B cell (primary cell): Measurements from ENCODE around the gene AKAP6. TPM values are rescaled to one million over a fixed set of nuclear protein-coding genes. Genes with fewer than 3 reads are reported as not detected.

ENCODE experiments used
- ATAC-seq: fragments of 200-7000 bp; cut with Tn5 transposase; one replicate; pipeline ENCODE4 v1.10.0; 2021; ENCODE audit warnings: low read depth, mild to moderate bottlenecking, moderate number of reproducible peaks, moderate library complexity
- CTCF ChIA-PET: fragments of 350-600 bp; sonication (Branson Sonifier 250); formaldehyde crosslinking; loops from one replicate; lab custom pipeline; 2021; ENCODE audit warnings: antibody characterized with exemption, inconsistent platforms; lab: Charles Lee
- POLR2A ChIA-PET: fragments of 350-600 bp; sonication (Branson Sonifier 250); formaldehyde crosslinking; loops from one replicate; lab custom pipeline; 2021; ENCODE audit warnings: antibody characterized with exemption; lab: Charles Lee
- DNase-seq: peaks from one replicate; pipeline ENCODE4 v3.0.0; 2013
- H2AFZ ChIP-seq: 2 replicates; pipeline ENCODE4 v1.6.1; 2012; ENCODE audit warnings: mild to moderate bottlenecking, low read depth, low read length; ENCODE audit not compliant: insufficient read depth, poor library complexity, severe bottlenecking
- H3K27ac ChIP-seq, 2 donors: 1 replicate in 1 of 2; 2 replicates in 1 of 2; pipeline ENCODE4 v1.5.1; 2012 to 2013; ENCODE audit warnings: low read length in 2 of 2, mild to moderate bottlenecking in 2 of 2, moderate library complexity in 1 of 2
- H3K27me3 ChIP-seq, 4 experiments: fragments of 200-600 bp in 1 of 4; sonication (generic) in 1 of 4; replicated peaks in 1 of 4; 1 replicate in 2 of 4; 2 replicates in 2 of 4; pipeline versions ENCODE4 v1.6.1 to v1.7.0; 2013 to 2016; ENCODE audit warnings: low read length in 3 of 4, mild to moderate bottlenecking in 2 of 4, mixed read lengths in 1 of 4, moderate library complexity in 1 of 4; ENCODE audit not compliant: insufficient read depth in 4 of 4, control insufficient read depth in 3 of 4; ENCODE audit errors: control extremely low read depth in 1 of 4
- H3K36me3 ChIP-seq, 2 experiments: replicated peaks in 1 of 2; 1 replicate in 1 of 2; 2 replicates in 1 of 2; pipeline versions ENCODE4 v1.6.1 to v1.7.1; 2013; ENCODE audit warnings: low read length in 1 of 2; ENCODE audit not compliant: insufficient read depth in 2 of 2, control insufficient read depth in 1 of 2; ENCODE audit errors: control extremely low read depth in 1 of 2, extremely low read depth in 1 of 2
- H3K4me1 ChIP-seq, 2 donors: fragments of 200-600 bp in 1 of 2; sonication (generic) in 1 of 2; 1 replicate in 1 of 2; 2 replicates in 1 of 2; pipeline versions ENCODE4 v1.5.1 to v1.6.1; 2013 to 2017; ENCODE audit warnings: low read length in 2 of 2; ENCODE audit not compliant: control insufficient read depth in 2 of 2, insufficient read depth in 2 of 2
- H3K4me2 ChIP-seq: replicated peaks from 2 replicates; pipeline ENCODE3; 2012; ENCODE audit warnings: mild to moderate bottlenecking, low read depth, low read length; ENCODE audit not compliant: poor library complexity, severe bottlenecking
- H3K4me3 ChIP-seq, 5 experiments: fragments of 200-600 bp in 1 of 5; sonication (generic) in 1 of 5; 1 replicate in 3 of 5; 2 replicates in 2 of 5; pipeline versions ENCODE4 v1.5.1 to v1.7.0; 2011 to 2016; ENCODE audit warnings: low read length in 4 of 5, mild to moderate bottlenecking in 4 of 5, low read depth in 2 of 5, control low read depth in 1 of 5, moderate library complexity in 1 of 5; ENCODE audit not compliant: insufficient read depth in 1 of 5; ENCODE audit errors: control extremely low read depth in 1 of 5, extremely low read depth in 1 of 5
- H3K79me2 ChIP-seq: fragments of 200-600 bp; sonication (generic); one replicate; pipeline ENCODE4 v1.6.0; 2016; ENCODE audit warnings: low read length; ENCODE audit not compliant: control insufficient read depth, insufficient read depth
- H3K9ac ChIP-seq: fragments of 200-600 bp; sonication (generic); 2 replicates; pipeline ENCODE4 v1.6.1; 2017; ENCODE audit warnings: mild to moderate bottlenecking, low read length, moderate library complexity
- H3K9me3 ChIP-seq, 3 donors: one replicate each; pipeline versions ENCODE4 v1.6.1 to v1.7.1; 2013; ENCODE audit warnings: low read length in 2 of 3; ENCODE audit not compliant: control insufficient read depth in 2 of 3, insufficient read depth in 1 of 3; ENCODE audit errors: control extremely low read depth in 1 of 3
- H4K20me1 ChIP-seq: 2 replicates; pipeline ENCODE4 v1.6.0; 2012; ENCODE audit warnings: mild to moderate bottlenecking, low read length; ENCODE audit not compliant: insufficient read depth, control insufficient read depth, poor library complexity, severe bottlenecking
- H3K27ac Mint-ChIP-seq: one replicate; pipeline ENCODE4 v1.8.0; 2021; ENCODE audit warnings: mixed read lengths
- H3K27me3 Mint-ChIP-seq: one replicate; pipeline ENCODE4 v1.8.0; 2021; ENCODE audit warnings: mixed read lengths
- H3K4me1 Mint-ChIP-seq: one replicate; pipeline ENCODE4 v1.8.0; 2021; ENCODE audit warnings: mixed read lengths
- H3K4me3 Mint-ChIP-seq: one replicate; pipeline ENCODE4 v1.8.0; 2021; ENCODE audit warnings: mixed read lengths
- H3K9me3 Mint-ChIP-seq: one replicate; pipeline ENCODE4 v1.8.0; 2022; ENCODE audit warnings: mixed read lengths; ENCODE audit not compliant: insufficient read depth
- EZH2 ChIP-seq: IDR thresholded peaks from 2 replicates; pipeline ENCODE4 v1.6.1; 2012; ENCODE audit warnings: borderline replicate concordance, low read depth, mild to moderate bottlenecking, moderate library complexity, low read length; ENCODE audit not compliant: insufficient read depth, poor library complexity, severe bottlenecking
- WGBS: methylation state at CpG from one replicate; pipeline ENCODE4 v1.1.5; 2013; ENCODE audit warnings: missing lambda C conversion rate; ENCODE audit not compliant: insufficient coverage; 5-methylcytosine and 5-hydroxymethylcytosine counted together
- intact Hi-C: fragments of 100-400 bp; cut with micrococcal nuclease; formaldehyde crosslinking; loops from one replicate; pipeline ENCODE4 v1.10.0; 2022
- polyA plus RNA-seq: library from polyadenylated mRNA; depleted of rRNA; stranded (reverse); fragments of >200 nt; gene quantifications from 2 replicates; pipeline ENCODE4 v1.2.3, GENCODE V29; 2012
- total RNA-seq, 2 donors: library from RNA; stranded (reverse); fragments of 120-200 nt in 1 of 2; gene quantifications; 1 replicate in 1 of 2; 2 replicates in 1 of 2; pipeline versions ENCODE4 v1.2.3 to v1.2.4, GENCODE V29; 2013 to 2022
- TF ChIP-seq, protein P1 (sequence below): fragments of 200-600 bp; IDR thresholded peaks from one replicate; pipeline ENCODE4 v1.8.0; 2022; ENCODE audit warnings: antibody characterized with exemption, mild to moderate bottlenecking

AKAP6 gene
- total and polyA plus RNA-seq, 2 donors (not counting 1 experiment from before 2014, with no cell fraction given) = 1.4 to 2.8 TPM

DNA sequence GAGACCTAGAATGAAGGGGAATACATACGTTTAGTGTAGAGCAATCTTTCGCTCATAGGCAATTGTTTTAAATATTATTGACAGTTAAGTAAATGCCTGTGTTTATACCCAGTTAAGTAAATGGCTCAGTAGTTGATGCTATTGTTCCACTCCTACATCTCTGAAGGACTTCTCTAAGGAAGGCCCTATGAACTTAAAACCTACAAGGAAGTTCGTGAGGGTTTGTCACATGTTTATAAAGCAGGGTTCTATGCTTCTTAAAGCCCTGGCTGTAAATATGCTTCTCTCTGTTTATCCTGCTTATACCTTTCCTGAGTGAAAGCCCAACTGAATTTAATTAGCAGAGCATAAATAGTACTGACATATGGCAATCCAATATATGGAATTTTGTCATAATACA is 327.5 kb downstream of the AKAP6 start:
- Mint-ChIP-seq H3K27me3 (no peaks in the 10 kb centered on the region), H3K9me3 (no peaks in the 10 kb centered on the region), H3K27ac (no peak overlapping the region), H3K4me3 (no peak overlapping the region), H3K4me1 (no peaks in the 10 kb centered on the region)
- no peaks in the 10 kb centered on the region for H3K79me2 ChIP-seq
- no peak for ATAC-seq
- H3K27ac ChIP-seq = no peak overlapping the region
- no peaks in the 10 kb centered on the region for H3K27me3 ChIP-seq
- H2AFZ ChIP-seq = no peak overlapping the region
- no peak overlapping the region for H3K9ac ChIP-seq
- H3K4me3 ChIP-seq = no peak overlapping the region
- 92% methylated on average over 2 of the region's 3 CpGs for WGBS
- H4K20me1 ChIP-seq = no peaks in the 10 kb centered on the region
- intact Hi-C loops = no loop called here
- TF ChIP-seq, protein P1, sequence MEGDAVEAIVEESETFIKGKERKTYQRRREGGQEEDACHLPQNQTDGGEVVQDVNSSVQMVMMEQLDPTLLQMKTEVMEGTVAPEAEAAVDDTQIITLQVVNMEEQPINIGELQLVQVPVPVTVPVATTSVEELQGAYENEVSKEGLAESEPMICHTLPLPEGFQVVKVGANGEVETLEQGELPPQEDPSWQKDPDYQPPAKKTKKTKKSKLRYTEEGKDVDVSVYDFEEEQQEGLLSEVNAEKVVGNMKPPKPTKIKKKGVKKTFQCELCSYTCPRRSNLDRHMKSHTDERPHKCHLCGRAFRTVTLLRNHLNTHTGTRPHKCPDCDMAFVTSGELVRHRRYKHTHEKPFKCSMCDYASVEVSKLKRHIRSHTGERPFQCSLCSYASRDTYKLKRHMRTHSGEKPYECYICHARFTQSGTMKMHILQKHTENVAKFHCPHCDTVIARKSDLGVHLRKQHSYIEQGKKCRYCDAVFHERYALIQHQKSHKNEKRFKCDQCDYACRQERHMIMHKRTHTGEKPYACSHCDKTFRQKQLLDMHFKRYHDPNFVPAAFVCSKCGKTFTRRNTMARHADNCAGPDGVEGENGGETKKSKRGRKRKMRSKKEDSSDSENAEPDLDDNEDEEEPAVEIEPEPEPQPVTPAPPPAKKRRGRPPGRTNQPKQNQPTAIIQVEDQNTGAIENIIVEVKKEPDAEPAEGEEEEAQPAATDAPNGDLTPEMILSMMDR = no peak
- TF ChIP-seq EZH2 = no peak
- POLR2A ChIA-PET = no interaction called here
- no peak overlapping the region for H3K4me2 ChIP-seq
- H3K9me3 ChIP-seq = no peaks in the 10 kb centered on the region
- CTCF ChIA-PET = no interaction called here
- H3K4me1 ChIP-seq = no peaks in the 10 kb centered on the region
- H3K36me3 ChIP-seq = no peaks in the 10 kb centered on the region
- DNase-seq = no peak

DNA sequence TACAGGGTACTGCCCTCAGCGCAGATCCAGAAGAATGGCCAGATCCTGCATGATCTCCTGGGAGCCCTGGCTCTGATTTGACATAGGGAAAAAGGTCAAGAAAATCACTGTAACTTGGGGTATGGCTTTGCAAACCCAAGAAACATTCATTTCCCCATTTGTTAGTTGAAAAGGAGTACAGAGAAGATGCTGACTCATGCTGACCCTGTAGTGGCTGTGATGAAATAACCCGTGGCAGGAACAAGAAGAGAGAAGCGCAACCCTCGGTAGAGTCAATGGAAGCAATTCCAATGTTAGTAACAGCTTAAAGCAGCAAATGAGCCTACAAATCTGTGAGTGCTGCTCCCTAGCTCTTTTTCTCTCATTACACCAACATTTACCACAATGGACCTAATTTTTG is 328.0 kb downstream of the AKAP6 start:
- ChIA-PET POLR2A (no interaction called here), CTCF (no interaction called here)
- Mint-ChIP-seq H3K4me1 (no peaks in the 10 kb centered on the region), H3K4me3 (no peak overlapping the region), H3K27me3 (no peaks in the 10 kb centered on the region), H3K27ac (no peak overlapping the region), H3K9me3 (no peaks in the 10 kb centered on the region)
- Histone ChIP-seq H3K4me1 (no peaks in the 10 kb centered on the region), H3K36me3 (no peaks in the 10 kb centered on the region), H3K27ac (no peak overlapping the region), H3K9ac (no peak overlapping the region), H3K4me3 (no peak overlapping the region), H4K20me1 (no peaks in the 10 kb centered on the region), H3K27me3 (no peaks in the 10 kb centered on the region), H2AFZ (no peak overlapping the region), H3K9me3 (no peaks in the 10 kb centered on the region), H3K79me2 (no peaks in the 10 kb centered on the region), H3K4me2 (no peak overlapping the region)
- WGBS = 50% methylated on average over 2 of the region's 4 CpGs
- intact Hi-C loops = no loop called here
- TF ChIP-seq, protein P1 = no peak
- TF ChIP-seq EZH2 = no peak
- no peak for ATAC-seq
- no peak for DNase-seq
